Ishikawa (cell line): Measurements from ENCODE around the gene IQSEC3.

Experiments
- CEBPB ChIP-seq: IDR thresholded peaks from 2 replicates; pipeline ENCODE4 v1.6.1; 2012
- CREB1 ChIP-seq: IDR thresholded peaks from 2 replicates; pipeline ENCODE4 v1.6.1; 2012; ENCODE audit warnings: low read depth
- EGR1 ChIP-seq: IDR thresholded peaks from 2 replicates; pipeline ENCODE4 v1.6.1; 2012
- EP300 ChIP-seq: IDR thresholded peaks from 2 replicates; pipeline ENCODE4 v1.6.1; 2012; ENCODE audit warnings: borderline replicate concordance
- FOXM1 ChIP-seq: IDR thresholded peaks from 2 replicates; pipeline ENCODE4 v1.6.1; 2012; ENCODE audit warnings: low read depth, borderline replicate concordance
- NFIC ChIP-seq: IDR thresholded peaks from 2 replicates; pipeline ENCODE4 v1.6.1; 2012
- RAD21 ChIP-seq: IDR thresholded peaks from 2 replicates; pipeline ENCODE4 v1.6.1; 2012; ENCODE audit warnings: low read depth
- TAF1 ChIP-seq: IDR thresholded peaks from 2 replicates; pipeline ENCODE4 v1.6.1; 2012; ENCODE audit warnings: low read depth, mild to moderate bottlenecking
- TCF12 ChIP-seq: IDR thresholded peaks from 2 replicates; pipeline ENCODE4 v1.6.1; 2012; ENCODE audit warnings: low read depth
- TEAD4 ChIP-seq: IDR thresholded peaks from 2 replicates; pipeline ENCODE4 v1.6.1; 2012
- YY1 ChIP-seq: IDR thresholded peaks from 2 replicates; pipeline ENCODE4 v1.6.1; 2012; ENCODE audit warnings: low read depth
- ZBTB7A ChIP-seq: IDR thresholded peaks from 2 replicates; pipeline ENCODE4 v1.6.1; 2012; ENCODE audit warnings: low read depth
- TF ChIP-seq, protein P1 (sequence below): IDR thresholded peaks from 2 replicates; pipeline ENCODE4 v1.6.1; 2012
- TF ChIP-seq, protein P2 (sequence below): IDR thresholded peaks from 2 replicates; pipeline ENCODE4 v1.6.1; 2012; ENCODE audit warnings: low read depth, mild to moderate bottlenecking
- TF ChIP-seq, protein P3 (sequence below): IDR thresholded peaks from 2 replicates; pipeline ENCODE4 v1.6.1; 2012

IQSEC3 gene

DNA sequence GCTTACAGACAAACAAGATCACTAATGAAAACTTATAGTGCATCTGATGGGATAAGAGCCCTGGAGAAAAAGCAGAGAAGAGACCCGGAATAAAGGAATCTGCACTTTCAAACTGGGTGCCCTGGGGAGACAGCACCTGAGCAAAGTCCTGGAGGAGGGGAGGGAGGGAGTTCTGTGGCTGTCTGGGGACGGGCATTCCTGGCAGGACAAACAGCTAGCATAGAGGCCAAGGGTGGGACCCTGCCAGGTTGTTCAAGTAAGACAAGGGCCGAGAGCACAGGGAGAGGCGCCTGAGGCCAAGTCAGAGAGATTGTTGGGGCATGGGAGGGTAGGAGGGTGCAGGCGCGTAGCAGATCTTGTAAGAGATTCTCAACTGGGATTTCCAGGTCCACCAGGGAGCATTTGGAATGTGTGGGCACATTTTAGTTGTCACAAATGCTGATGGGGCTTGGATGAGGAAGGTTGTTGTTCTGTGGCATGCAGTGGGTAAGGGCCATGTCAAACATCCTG, 14.2 kb downstream of the IQSEC3 start:
- TF ChIP-seq EGR1 (no peak), CREB1 (no peak), RAD21 (no peak), YY1 (no peak), EP300 (no peak), TCF12 (no peak), CEBPB (no peak), NFIC (no peak), TAF1 (no peak)
- TF ChIP-seq, protein P1, sequence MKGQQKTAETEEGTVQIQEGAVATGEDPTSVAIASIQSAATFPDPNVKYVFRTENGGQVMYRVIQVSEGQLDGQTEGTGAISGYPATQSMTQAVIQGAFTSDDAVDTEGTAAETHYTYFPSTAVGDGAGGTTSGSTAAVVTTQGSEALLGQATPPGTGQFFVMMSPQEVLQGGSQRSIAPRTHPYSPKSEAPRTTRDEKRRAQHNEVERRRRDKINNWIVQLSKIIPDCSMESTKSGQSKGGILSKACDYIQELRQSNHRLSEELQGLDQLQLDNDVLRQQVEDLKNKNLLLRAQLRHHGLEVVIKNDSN: no peak
- TF ChIP-seq, protein P2, sequence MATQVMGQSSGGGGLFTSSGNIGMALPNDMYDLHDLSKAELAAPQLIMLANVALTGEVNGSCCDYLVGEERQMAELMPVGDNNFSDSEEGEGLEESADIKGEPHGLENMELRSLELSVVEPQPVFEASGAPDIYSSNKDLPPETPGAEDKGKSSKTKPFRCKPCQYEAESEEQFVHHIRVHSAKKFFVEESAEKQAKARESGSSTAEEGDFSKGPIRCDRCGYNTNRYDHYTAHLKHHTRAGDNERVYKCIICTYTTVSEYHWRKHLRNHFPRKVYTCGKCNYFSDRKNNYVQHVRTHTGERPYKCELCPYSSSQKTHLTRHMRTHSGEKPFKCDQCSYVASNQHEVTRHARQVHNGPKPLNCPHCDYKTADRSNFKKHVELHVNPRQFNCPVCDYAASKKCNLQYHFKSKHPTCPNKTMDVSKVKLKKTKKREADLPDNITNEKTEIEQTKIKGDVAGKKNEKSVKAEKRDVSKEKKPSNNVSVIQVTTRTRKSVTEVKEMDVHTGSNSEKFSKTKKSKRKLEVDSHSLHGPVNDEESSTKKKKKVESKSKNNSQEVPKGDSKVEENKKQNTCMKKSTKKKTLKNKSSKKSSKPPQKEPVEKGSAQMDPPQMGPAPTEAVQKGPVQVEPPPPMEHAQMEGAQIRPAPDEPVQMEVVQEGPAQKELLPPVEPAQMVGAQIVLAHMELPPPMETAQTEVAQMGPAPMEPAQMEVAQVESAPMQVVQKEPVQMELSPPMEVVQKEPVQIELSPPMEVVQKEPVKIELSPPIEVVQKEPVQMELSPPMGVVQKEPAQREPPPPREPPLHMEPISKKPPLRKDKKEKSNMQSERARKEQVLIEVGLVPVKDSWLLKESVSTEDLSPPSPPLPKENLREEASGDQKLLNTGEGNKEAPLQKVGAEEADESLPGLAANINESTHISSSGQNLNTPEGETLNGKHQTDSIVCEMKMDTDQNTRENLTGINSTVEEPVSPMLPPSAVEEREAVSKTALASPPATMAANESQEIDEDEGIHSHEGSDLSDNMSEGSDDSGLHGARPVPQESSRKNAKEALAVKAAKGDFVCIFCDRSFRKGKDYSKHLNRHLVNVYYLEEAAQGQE: no peak

DNA sequence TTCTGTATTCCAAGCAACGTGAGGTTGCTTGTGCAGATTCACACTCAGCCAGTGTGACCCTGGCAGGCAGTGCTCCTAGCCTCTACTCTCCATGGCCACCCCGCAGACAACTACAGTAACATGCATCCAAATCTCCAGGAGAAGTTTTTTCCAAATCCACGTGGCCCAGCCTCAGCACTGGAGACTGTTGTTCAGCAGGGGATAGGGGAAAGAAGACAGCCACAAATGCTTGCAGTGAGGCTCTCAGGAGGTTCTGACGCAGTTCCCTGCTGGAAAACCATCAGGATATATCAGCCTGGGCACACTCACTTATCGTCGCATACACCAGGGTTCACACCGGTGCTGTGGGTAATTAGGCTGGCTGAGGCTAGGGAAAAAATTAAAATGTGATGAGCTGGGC, 16.2 kb downstream of the IQSEC3 start:
- no peak for TF ChIP-seq TEAD4
- no peak for TF ChIP-seq NFIC
- no peak for TF ChIP-seq FOXM1
- TF ChIP-seq EP300: no peak
- no peak for TF ChIP-seq TAF1
- no peak for TF ChIP-seq TCF12
- TF ChIP-seq, protein P1: no peak
- TF ChIP-seq CEBPB: no peak
- TF ChIP-seq, protein P2: no peak
- TF ChIP-seq CREB1: no peak
- no peak for TF ChIP-seq YY1
- TF ChIP-seq, protein P3, sequence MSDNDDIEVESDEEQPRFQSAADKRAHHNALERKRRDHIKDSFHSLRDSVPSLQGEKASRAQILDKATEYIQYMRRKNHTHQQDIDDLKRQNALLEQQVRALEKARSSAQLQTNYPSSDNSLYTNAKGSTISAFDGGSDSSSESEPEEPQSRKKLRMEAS: no peak
- TF ChIP-seq ZBTB7A: no peak
- no peak for TF ChIP-seq EGR1
- no peak for TF ChIP-seq RAD21

DNA sequence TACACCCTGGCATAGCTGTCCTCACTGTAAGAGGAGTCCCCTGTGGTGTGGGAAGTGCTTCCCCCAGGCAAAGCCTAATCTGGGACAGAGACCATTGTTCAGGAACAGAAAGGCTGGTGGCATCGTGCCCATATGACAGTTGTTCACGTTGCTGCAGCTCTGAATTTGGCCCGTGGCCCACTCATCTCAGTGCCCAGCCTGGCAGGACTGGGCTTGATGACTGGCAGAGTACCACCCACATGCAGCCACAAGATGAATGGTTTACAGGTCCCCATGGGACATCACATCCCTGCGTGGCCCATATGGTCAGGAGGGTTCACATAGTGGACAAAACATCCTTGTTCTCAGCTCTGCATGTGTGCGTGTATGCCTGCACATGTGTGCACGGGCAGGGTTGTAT, 17.5 kb downstream of the IQSEC3 start:
- TF ChIP-seq NFIC: peak; percentile 28; the same call in 1 of the 2 replicates
- TF ChIP-seq, protein P2: no peak
- TF ChIP-seq FOXM1: no peak
- no peak for TF ChIP-seq RAD21
- no peak for TF ChIP-seq YY1

DNA sequence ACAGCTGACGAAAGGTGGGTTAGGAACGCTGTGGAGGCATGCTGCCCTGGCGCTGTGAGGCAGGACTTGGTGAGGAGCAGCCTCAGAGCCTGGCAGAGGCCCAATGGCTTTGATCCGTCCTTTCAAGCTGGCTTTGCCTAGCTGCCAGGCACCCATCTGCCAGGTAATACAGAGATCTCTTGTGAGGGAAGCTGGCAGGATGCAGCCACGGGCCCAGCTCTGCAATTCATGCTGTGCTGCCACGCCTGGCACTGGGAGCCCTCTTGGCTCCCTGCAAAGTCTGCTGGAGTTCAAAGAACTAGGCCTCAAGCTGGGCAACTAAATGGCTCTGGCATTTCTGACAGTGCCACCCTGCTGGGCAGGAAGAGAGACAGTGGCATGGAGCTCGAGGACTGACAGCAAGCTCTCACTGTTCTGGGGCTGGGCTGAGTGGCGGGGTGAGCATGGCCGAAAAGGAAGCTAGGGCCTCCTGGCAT, 18.7 kb downstream of the IQSEC3 start:
- TF ChIP-seq TAF1: no peak
- TF ChIP-seq, protein P1: no peak
- TF ChIP-seq EGR1: no peak
- TF ChIP-seq NFIC: peak; percentile 72
- peak; percentile 32; the same call in 1 of the 2 replicates for TF ChIP-seq EP300
- TF ChIP-seq, protein P2: no peak
- TF ChIP-seq TEAD4: peak; percentile 37; the same call in 1 of the 2 replicates
- no peak for TF ChIP-seq FOXM1
- no peak for TF ChIP-seq ZBTB7A
- TF ChIP-seq, protein P3: peak; percentile 57; the same call in 1 of the 2 replicates
- peak; percentile 63 for TF ChIP-seq TCF12
- no peak for TF ChIP-seq RAD21
- TF ChIP-seq CREB1: no peak
- 0 out of 2 replicates have a peak, but pooled peaks have one; percentile 30 for TF ChIP-seq YY1
- no peak for TF ChIP-seq CEBPB
